Lower leg skin (tissue), 3 donors: ENCODE results near the gene GCNT2.

ENCODE experiments used
- CTCF ChIP-seq, 3 donors: fragments of 450-650 bp; IDR thresholded peaks; one replicate each; pipeline ENCODE4 v1.5.1; 2016; ENCODE audit warnings: antibody characterized with exemption in 3 of 3, mild to moderate bottlenecking in 3 of 3, moderate library complexity in 2 of 3
- POLR2A ChIP-seq, 2 donors: fragments of 450-650 bp; IDR thresholded peaks; one replicate each; pipeline ENCODE4 v1.6.1; 2016 to 2017; ENCODE audit warnings: antibody characterized with exemption in 2 of 2, mild to moderate bottlenecking in 1 of 2, moderate library complexity in 1 of 2

GRCh38 chr6:10535193-10535592 lies 14.0 kb downstream of the GCNT2 start:
- TF ChIP-seq CTCF (IDR thresholded peaks at IDR 0.05) (no peak), POLR2A (IDR thresholded peaks at IDR 0.05) (no peak)
